Activated naive CD4-positive, alpha-beta T cell treated with anti-CD3 and anti-CD28 coated beads for 36 hours (primary cell): ENCODE data around the gene ODC1. TPM values are rescaled to one million over a fixed set of nuclear protein-coding genes. Genes with fewer than 3 reads are reported as not detected.

Experiments used
- CTCF ChIA-PET: fragments of 350-600 bp; sonication (Branson Sonifier 250); formaldehyde crosslinking; loops from one replicate; lab custom pipeline; 2021; ENCODE audit warnings: antibody characterized with exemption; lab: Charles Lee
- DNase-seq: peaks from one replicate; pipeline ENCODE4 v3.0.0-alpha.2; 2020
- H3K27ac Mint-ChIP-seq: one replicate; pipeline ENCODE4 v1.8.0; 2021; ENCODE audit warnings: mild to moderate bottlenecking, mixed read lengths
- H3K27me3 Mint-ChIP-seq: one replicate; pipeline ENCODE4 v1.8.0; 2021; ENCODE audit warnings: low read depth, mixed read lengths
- H3K36me3 Mint-ChIP-seq: one replicate; pipeline ENCODE4 v1.8.0; 2021; ENCODE audit warnings: low read depth, mixed read lengths
- H3K4me1 Mint-ChIP-seq: one replicate; pipeline ENCODE4 v1.8.0; 2021; ENCODE audit warnings: low read depth, mixed read lengths
- H3K4me3 Mint-ChIP-seq: one replicate; pipeline ENCODE4 v1.8.0; 2021; ENCODE audit warnings: mild to moderate bottlenecking, moderate library complexity, mixed read lengths
- H3K9me3 Mint-ChIP-seq: one replicate; pipeline ENCODE4 v1.8.0; 2021; ENCODE audit warnings: mixed read lengths
- intact Hi-C: fragments of 100-400 bp; cut with micrococcal nuclease; formaldehyde crosslinking; loops from one replicate; pipeline ENCODE4 v1.15.1; 2023
- total RNA-seq, 2 experiments: library from RNA; stranded (reverse); gene quantifications; one replicate each; pipeline ENCODE4 v1.2.3, GENCODE V29; 2021

ODC1 gene
- total RNA-seq, 2 experiments from 2014 or later, result 174 to 177 TPM

- Mint-ChIP-seq H3K36me3 (peaks cover 4% of the 10 kb centered on the region), H3K9me3 (no peaks in the 10 kb centered on the region), H3K4me1 (peaks cover 38% of the 10 kb centered on the region), H3K27ac (peak overlapping the region; percentile 61), H3K4me3 (no peak overlapping the region), H3K27me3 (no peaks in the 10 kb centered on the region)
- intact Hi-C loops, result no loop called here
- no peak for DNase-seq
- CTCF ChIA-PET, result interaction anchor here (2.2 kb wide), 1 partner anchor 8 kb away, joined by 7 read pairs; no protein-coding TSS in a partner anchor
Observed at GRCh38 chr2:10400002-10400401, 48.1 kb downstream of the ODC1 start.

DNA sequence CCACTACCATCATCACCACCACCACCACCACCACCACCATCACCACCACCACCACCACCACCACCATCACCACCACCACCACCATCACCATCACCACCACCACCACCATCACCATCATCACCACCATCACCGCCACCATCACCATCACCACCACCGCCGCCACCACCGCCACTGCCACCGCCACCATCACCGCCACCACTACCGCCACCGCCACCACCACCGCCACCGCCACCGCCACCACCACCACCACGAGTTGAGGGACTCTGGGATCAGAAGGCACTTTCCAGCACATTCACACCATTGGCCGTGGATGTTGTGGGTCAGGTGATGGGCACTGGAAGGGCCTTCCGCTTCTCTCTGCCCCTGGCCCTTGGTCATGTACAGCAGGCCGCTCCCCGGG lies 48.8 kb downstream of the ODC1 start:
- CTCF ChIA-PET, result interaction anchor here (2.2 kb wide), 1 partner anchor 9 kb away, joined by 7 read pairs; no protein-coding TSS in a partner anchor
- intact Hi-C loops, result no loop called here
- H3K9me3 Mint-ChIP-seq, result no peaks in the 10 kb centered on the region
- H3K27ac Mint-ChIP-seq, result no peak overlapping the region
- peaks cover 41% of the 10 kb centered on the region for H3K4me1 Mint-ChIP-seq
- DNase-seq, result no peak
- H3K27me3 Mint-ChIP-seq, result no peaks in the 10 kb centered on the region
- no peak overlapping the region for H3K4me3 Mint-ChIP-seq
- peaks cover 4% of the 10 kb centered on the region for H3K36me3 Mint-ChIP-seq

GRCh38 chr2:10398496-10398895 lies 49.6 kb downstream of the ODC1 start:
- Mint-ChIP-seq H3K27ac (no peak overlapping the region), H3K9me3 (no peaks in the 10 kb centered on the region), H3K27me3 (no peaks in the 10 kb centered on the region), H3K4me3 (no peak overlapping the region), H3K36me3 (peaks cover 4% of the 10 kb centered on the region), H3K4me1 (peaks cover 39% of the 10 kb centered on the region)
- intact Hi-C loops, result no loop called here
- CTCF ChIA-PET, result interaction anchor here (2.2 kb wide), 1 partner anchor 10 kb away, joined by 7 read pairs; no protein-coding TSS in a partner anchor
- DNase-seq, result no peak

DNA sequence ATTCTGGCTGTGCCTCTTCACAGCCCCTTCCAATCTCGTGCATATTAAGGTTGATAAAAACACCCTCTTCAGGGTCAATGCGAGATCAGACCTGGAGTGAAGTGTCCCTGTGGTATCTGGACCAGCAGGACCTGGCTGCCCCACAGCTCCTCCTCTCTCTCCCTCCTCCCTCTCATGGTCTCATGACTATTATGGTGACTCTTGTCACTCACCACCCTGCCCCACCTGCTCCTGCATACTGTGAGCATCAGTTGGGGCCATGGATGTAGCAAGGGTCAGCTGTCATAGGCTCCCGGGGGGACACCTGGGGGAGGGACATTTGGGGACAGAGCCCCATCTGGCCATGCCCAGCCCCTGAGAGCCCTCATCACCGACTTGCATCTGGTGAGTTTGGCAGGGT lies 50.2 kb downstream of the ODC1 start:
- no peak overlapping the region for H3K27ac Mint-ChIP-seq
- CTCF ChIA-PET, result no interaction called here
- no peak overlapping the region for H3K4me3 Mint-ChIP-seq
- H3K27me3 Mint-ChIP-seq, result no peaks in the 10 kb centered on the region
- intact Hi-C loops, result no loop called here
- H3K36me3 Mint-ChIP-seq, result peaks cover 4% of the 10 kb centered on the region
- no peak for DNase-seq
- no peaks in the 10 kb centered on the region for H3K9me3 Mint-ChIP-seq
- peaks cover 45% of the 10 kb centered on the region for H3K4me1 Mint-ChIP-seq

DNA sequence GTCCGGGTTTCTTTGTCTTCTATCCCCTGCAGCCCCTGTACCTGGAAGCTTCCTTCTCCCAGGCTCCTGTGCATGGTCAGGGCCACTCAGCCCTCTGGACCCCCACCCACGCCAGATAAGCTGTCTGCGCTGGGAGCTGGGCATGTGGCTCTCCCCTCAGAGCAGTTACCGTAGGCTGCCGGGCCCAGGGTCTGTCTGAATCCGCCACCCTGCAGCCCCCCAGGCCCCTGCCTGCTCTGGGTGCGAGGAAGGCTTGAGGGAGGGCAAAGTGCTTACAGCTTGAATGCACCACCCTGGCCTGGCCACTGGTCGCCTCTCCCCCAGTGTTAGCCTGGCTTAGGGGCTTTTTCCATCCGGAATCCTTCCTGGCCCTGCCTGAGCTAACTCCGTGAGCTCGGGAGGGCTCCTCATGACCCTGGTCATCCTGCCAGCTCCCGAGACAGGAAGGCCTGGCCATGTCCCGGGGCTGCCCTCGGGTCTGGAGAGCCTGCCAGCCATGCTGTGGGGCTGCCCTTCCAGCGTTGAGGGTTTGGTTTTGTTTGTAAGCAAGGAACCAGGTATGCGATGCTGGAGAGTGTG lies 50.7 kb downstream of the ODC1 start:
- Mint-ChIP-seq H3K27ac (no peak overlapping the region), H3K9me3 (no peaks in the 10 kb centered on the region), H3K4me1 (peaks cover 44% of the 10 kb centered on the region), H3K4me3 (no peak overlapping the region), H3K27me3 (no peaks in the 10 kb centered on the region), H3K36me3 (peaks cover 4% of the 10 kb centered on the region)
- CTCF ChIA-PET, result no interaction called here
- intact Hi-C loops, result no loop called here
- no peak for DNase-seq

DNA sequence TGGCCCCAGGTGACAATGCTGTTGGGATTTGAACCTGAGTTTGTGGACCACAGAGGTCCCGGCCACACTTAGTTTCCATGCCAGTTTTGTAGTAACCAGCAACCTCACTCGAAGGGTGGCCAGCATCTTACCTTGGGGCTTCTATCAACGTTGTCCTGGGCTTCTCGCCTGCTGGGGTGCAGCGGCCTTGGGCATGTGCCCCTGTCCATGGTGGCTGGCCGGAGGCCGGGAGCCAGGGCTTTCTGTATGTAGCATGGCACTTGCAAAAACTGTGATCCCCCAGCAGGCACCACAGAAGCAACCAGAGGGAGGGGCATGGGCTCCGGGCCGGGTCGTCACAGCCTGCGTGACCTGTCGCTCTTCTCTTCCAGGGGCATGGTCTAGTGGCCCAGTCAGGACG lies 51.7 kb downstream of the ODC1 start:
- Mint-ChIP-seq H3K4me3 (no peak overlapping the region), H3K27ac (no peak overlapping the region), H3K27me3 (no peaks in the 10 kb centered on the region), H3K4me1 (peaks cover 39% of the 10 kb centered on the region), H3K36me3 (peaks cover 4% of the 10 kb centered on the region), H3K9me3 (no peaks in the 10 kb centered on the region)
- CTCF ChIA-PET, result no interaction called here
- intact Hi-C loops, result no loop called here
- no peak for DNase-seq

DNA sequence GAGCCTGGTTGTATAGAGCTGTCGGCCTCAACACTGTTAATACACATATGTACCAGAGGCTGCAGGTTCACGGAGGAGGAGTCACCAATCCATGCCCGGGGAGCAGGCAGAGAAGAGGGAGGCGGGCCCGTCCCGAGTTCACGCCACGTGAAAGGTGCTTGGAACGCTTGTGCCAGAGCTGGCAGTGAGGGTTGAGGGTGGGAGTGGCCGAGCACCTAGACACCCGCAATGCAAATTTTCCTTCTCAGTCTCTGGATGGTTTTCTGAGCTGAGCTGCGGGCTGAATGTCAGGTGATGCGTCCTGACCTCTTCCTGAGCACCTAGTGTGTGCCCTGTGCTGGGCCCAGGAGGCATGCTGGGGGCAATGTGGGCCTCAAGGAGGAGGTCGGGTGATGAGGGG lies 52.2 kb downstream of the ODC1 start:
- no peaks in the 10 kb centered on the region for H3K9me3 Mint-ChIP-seq
- H3K4me3 Mint-ChIP-seq, result no peak overlapping the region
- H3K27me3 Mint-ChIP-seq, result no peaks in the 10 kb centered on the region
- H3K36me3 Mint-ChIP-seq, result peaks cover 4% of the 10 kb centered on the region
- H3K4me1 Mint-ChIP-seq, result peaks cover 37% of the 10 kb centered on the region
- CTCF ChIA-PET, result no interaction called here
- H3K27ac Mint-ChIP-seq, result no peak overlapping the region
- DNase-seq, result no peak
- intact Hi-C loops, result no loop called here

GRCh38 chr2:10393640-10393982 lies 54.5 kb downstream of the ODC1 start:
- no peaks in the 10 kb centered on the region for H3K27me3 Mint-ChIP-seq
- CTCF ChIA-PET, result interaction anchor here (0.6 to 4.0 kb wide), 3 partner anchors 15 to 123 kb away, joined by 3 to 17 read pairs (median 3); no protein-coding TSS in a partner anchor
- H3K9me3 Mint-ChIP-seq, result no peaks in the 10 kb centered on the region
- no peaks in the 10 kb centered on the region for H3K36me3 Mint-ChIP-seq
- intact Hi-C loops, result no loop called here
- H3K4me3 Mint-ChIP-seq, result no peak overlapping the region
- H3K4me1 Mint-ChIP-seq, result peaks cover 42% of the 10 kb centered on the region
- no peak for DNase-seq
- H3K27ac Mint-ChIP-seq, result no peak overlapping the region

- Mint-ChIP-seq H3K4me3 (no peak overlapping the region), H3K4me1 (peaks cover 45% of the 10 kb centered on the region), H3K27me3 (no peaks in the 10 kb centered on the region), H3K9me3 (no peaks in the 10 kb centered on the region), H3K36me3 (no peaks in the 10 kb centered on the region), H3K27ac (no peak overlapping the region)
- DNase-seq, result no peak
- CTCF ChIA-PET, result interaction anchor here (0.6 to 4.0 kb wide), 3 partner anchors 16 to 24 kb away, joined by 3 to 17 read pairs (median 3); no protein-coding TSS in a partner anchor
- intact Hi-C loops, result no loop called here
Observed at GRCh38 chr2:10392951-10393639, 55.0 kb downstream of the ODC1 start.

GRCh38 chr2:10392548-10392947 lies 55.6 kb downstream of the ODC1 start:
- H3K4me3 Mint-ChIP-seq, result no peak overlapping the region
- DNase-seq, result no peak
- intact Hi-C loops, result no loop called here
- H3K27ac Mint-ChIP-seq, result no peak overlapping the region
- no peaks in the 10 kb centered on the region for H3K27me3 Mint-ChIP-seq
- peaks cover 51% of the 10 kb centered on the region for H3K4me1 Mint-ChIP-seq
- H3K9me3 Mint-ChIP-seq, result no peaks in the 10 kb centered on the region
- H3K36me3 Mint-ChIP-seq, result no peaks in the 10 kb centered on the region
- CTCF ChIA-PET, result interaction anchor here (0.8 to 4.0 kb wide), 2 partner anchors 16 to 25 kb away, joined by 3 to 17 read pairs; no protein-coding TSS in a partner anchor

DNA sequence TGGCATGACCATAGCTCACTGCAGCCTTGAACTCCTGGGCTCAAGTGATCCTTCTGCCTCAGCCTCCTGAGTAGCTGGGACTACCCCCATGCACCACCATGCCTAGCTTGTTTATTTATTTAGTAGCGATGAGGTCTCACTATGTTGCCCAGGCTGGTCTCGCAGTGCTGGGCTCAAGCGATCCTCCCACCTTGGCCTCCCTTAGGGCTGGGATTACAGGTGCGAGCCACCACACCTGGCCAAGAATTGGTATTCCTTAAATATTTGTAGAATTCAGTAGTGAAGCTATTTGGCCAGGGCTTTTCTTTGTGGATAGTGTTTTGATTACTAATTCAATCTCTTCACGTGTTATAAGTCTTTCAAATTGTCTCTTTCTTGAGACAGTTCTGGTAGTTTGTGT lies 56.0 kb downstream of the ODC1 start:
- no peak overlapping the region for H3K27ac Mint-ChIP-seq
- H3K9me3 Mint-ChIP-seq, result no peaks in the 10 kb centered on the region
- H3K27me3 Mint-ChIP-seq, result no peaks in the 10 kb centered on the region
- intact Hi-C loops, result no loop called here
- H3K4me3 Mint-ChIP-seq, result no peak overlapping the region
- H3K36me3 Mint-ChIP-seq, result no peaks in the 10 kb centered on the region
- no peak for DNase-seq
- peaks cover 54% of the 10 kb centered on the region for H3K4me1 Mint-ChIP-seq
- CTCF ChIA-PET, result interaction anchor here (0.8 to 4.0 kb wide), 2 partner anchors 17 to 25 kb away, joined by 3 to 17 read pairs; no protein-coding TSS in a partner anchor

GRCh38 chr2:10390369-10390801 lies 57.7 kb downstream of the ODC1 start:
- no peak for DNase-seq
- Mint-ChIP-seq H3K4me1 (peaks cover 65% of the 10 kb centered on the region), H3K27me3 (no peaks in the 10 kb centered on the region), H3K27ac (no peak overlapping the region), H3K4me3 (no peak overlapping the region), H3K36me3 (no peaks in the 10 kb centered on the region), H3K9me3 (no peaks in the 10 kb centered on the region)
- intact Hi-C loops, result no loop called here
- CTCF ChIA-PET, result interaction anchor here (0.9 to 1.2 kb wide), 2 partner anchors 18 to 86 kb away, joined by 3 to 4 read pairs; no protein-coding TSS in a partner anchor
